GM12878 (cell line): Measurements from ENCODE around the gene CDHR2.

Experiments
- BHLHE40 ChIP-seq, 2 experiments: fragments of 450-650 bp in 1 of 2; IDR thresholded peaks; 2 replicates each; pipeline ENCODE4 v1.6.1; 2011 to 2017; ENCODE audit warnings: low read depth in 2 of 2, borderline replicate concordance in 1 of 2, improper control_type of control experiment in 1 of 2, low read length in 1 of 2, mild to moderate bottlenecking in 1 of 2
- NR2C2 ChIP-seq: IDR thresholded peaks from 2 replicates; pipeline ENCODE4 v1.6.1; 2011; ENCODE audit warnings: borderline replicate concordance, low read depth; ENCODE audit not compliant: control insufficient read depth, insufficient read length
- POLR2AphosphoS5 ChIP-seq: IDR thresholded peaks from 2 replicates; pipeline ENCODE4 v1.6.1; 2011; ENCODE audit warnings: mild to moderate bottlenecking, low read length, inconsistent platforms
- TF ChIP-seq, protein P1 (sequence below), 3 experiments: IDR thresholded peaks in 2 of 3; conservative IDR thresholded peaks in 1 of 3; 2 replicates each; pipeline ENCODE4 v1.5.1; 2011; ENCODE audit warnings: low read depth in 3 of 3, low read length in 3 of 3, mild to moderate bottlenecking in 3 of 3, control low read depth in 2 of 3, moderate library complexity in 2 of 3, inconsistent platforms in 1 of 3, mixed read lengths in 1 of 3; ENCODE audit not compliant: control insufficient read depth in 2 of 3, insufficient read depth in 1 of 3; ENCODE audit errors: extremely low read depth in 1 of 3
- TF ChIP-seq, protein P2 (sequence below): fragments of 450-650 bp; formaldehyde crosslinking; IDR thresholded peaks from 2 replicates; pipeline ENCODE4 v1.5.0; 2022; ENCODE audit warnings: mild to moderate bottlenecking, missing genetic modification characterization

DNA sequence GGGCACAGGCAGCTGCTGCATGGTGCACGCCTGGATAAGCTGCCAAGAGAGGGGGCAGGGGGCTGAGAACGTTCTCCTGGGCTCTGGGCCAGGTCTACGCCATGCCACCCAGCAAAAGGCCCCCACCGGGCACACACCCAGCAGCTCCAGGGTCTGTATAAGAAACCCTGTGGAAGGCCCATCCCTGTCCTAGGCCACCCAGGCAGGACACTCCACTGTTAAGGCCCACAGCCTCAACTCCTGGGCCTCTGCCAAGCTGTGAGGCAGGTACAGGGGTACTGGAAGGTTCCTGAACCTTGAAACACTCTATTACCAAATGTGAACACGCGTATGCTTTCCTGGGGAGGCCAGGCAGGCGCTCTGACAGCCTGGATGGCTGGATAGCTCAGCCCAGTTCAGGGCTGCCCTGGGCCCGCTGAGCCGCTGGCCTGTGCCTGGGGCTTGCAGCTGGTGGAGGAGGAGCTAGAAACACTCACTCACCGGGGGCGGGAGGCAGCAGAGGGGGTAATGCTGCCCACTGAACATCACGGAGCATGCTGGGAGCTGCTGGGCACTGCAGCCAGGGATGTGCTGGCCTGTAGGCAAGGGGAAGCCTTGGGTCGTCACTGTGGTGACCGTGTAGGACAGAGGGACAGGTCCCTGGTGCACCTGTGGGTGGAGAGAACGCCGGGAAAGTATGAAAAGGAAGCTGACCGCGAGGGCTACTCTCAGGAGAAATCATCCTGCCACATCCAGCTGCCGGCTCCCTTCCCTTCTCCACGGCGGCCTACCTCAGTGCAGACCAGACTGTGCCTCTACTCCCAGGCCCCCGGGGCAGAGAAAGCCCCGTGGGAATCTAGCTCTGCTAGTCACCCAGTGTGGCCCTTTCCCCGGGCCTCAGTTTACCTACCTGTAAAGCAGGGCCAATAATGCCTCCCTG lies 17.9 kb upstream of the CDHR2 start:
- TF ChIP-seq, protein P1, sequence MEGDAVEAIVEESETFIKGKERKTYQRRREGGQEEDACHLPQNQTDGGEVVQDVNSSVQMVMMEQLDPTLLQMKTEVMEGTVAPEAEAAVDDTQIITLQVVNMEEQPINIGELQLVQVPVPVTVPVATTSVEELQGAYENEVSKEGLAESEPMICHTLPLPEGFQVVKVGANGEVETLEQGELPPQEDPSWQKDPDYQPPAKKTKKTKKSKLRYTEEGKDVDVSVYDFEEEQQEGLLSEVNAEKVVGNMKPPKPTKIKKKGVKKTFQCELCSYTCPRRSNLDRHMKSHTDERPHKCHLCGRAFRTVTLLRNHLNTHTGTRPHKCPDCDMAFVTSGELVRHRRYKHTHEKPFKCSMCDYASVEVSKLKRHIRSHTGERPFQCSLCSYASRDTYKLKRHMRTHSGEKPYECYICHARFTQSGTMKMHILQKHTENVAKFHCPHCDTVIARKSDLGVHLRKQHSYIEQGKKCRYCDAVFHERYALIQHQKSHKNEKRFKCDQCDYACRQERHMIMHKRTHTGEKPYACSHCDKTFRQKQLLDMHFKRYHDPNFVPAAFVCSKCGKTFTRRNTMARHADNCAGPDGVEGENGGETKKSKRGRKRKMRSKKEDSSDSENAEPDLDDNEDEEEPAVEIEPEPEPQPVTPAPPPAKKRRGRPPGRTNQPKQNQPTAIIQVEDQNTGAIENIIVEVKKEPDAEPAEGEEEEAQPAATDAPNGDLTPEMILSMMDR (IDR thresholded peaks at IDR 0.05 in 2 of 3, conservative IDR thresholded peaks at IDR 0.05 in 1 of 3; ENCODE audit: control insufficient read depth in 2 of 3, extremely low read depth in 1 of 3, insufficient read depth in 1 of 3, low read depth in 3 of 3, low read length in 3 of 3), result no peak
- TF ChIP-seq BHLHE40 (IDR thresholded peaks at IDR 0.05; ENCODE audit: borderline replicate concordance in 1 of 2, low read depth in 2 of 2, low read length in 1 of 2) (no peak), POLR2AphosphoS5 (no peak), NR2C2 (no peak)
- TF ChIP-seq, protein P2, sequence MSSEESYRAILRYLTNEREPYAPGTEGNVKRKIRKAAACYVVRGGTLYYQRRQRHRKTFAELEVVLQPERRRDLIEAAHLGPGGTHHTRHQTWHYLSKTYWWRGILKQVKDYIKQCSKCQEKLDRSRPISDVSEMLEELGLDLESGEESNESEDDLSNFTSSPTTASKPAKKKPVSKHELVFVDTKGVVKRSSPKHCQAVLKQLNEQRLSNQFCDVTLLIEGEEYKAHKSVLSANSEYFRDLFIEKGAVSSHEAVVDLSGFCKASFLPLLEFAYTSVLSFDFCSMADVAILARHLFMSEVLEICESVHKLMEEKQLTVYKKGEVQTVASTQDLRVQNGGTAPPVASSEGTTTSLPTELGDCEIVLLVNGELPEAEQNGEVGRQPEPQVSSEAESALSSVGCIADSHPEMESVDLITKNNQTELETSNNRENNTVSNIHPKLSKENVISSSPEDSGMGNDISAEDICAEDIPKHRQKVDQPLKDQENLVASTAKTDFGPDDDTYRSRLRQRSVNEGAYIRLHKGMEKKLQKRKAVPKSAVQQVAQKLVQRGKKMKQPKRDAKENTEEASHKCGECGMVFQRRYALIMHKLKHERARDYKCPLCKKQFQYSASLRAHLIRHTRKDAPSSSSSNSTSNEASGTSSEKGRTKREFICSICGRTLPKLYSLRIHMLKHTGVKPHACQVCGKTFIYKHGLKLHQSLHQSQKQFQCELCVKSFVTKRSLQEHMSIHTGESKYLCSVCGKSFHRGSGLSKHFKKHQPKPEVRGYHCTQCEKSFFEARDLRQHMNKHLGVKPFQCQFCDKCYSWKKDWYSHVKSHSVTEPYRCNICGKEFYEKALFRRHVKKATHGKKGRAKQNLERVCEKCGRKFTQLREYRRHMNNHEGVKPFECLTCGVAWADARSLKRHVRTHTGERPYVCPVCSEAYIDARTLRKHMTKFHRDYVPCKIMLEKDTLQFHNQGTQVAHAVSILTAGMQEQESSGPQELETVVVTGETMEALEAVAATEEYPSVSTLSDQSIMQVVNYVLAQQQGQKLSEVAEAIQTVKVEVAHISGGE (CRISPR knock-in tag), result no peak
